ENCODE results near the gene PNLDC1. TPM values are rescaled to one million over a fixed set of nuclear protein-coding genes. Genes with fewer than 3 reads are reported as not detected.
"Not testable (repeated sequence)": the region's sequence is repeated elsewhere in the genome, so short reads cannot be mapped to it uniquely, and the experiment has no call there.

Gene PNLDC1
- polyA plus RNA-seq, 1 donor: 0.07 TPM

- DNase-seq: not testable (repeated sequence)
Observed at GRCh38 chr6:159849851-159850250, 49.8 kb downstream of the PNLDC1 start.

GRCh38 chr6:159852877-159853276, 52.8 kb downstream of the PNLDC1 start:
- no peak for DNase-seq

- DNase-seq: no peak
Observed at GRCh38 chr6:159853754-159854153, 53.7 kb downstream of the PNLDC1 start.

- no peak for DNase-seq
Observed at GRCh38 chr6:159854959-159855358, 54.9 kb downstream of the PNLDC1 start.

GRCh38 chr6:159858259-159858658, 58.2 kb downstream of the PNLDC1 start:
- DNase-seq: no peak

- DNase-seq: no peak
Observed at GRCh38 chr6:159860482-159860881, 60.4 kb downstream of the PNLDC1 start.

GRCh38 chr6:159862103-159862502, 62.0 kb downstream of the PNLDC1 start:
- no peak for DNase-seq

GRCh38 chr6:159863341-159863740, 63.3 kb downstream of the PNLDC1 start:
- DNase-seq: peak; percentile 74

- no peak for DNase-seq
Observed at GRCh38 chr6:159865226-159865920, 65.3 kb downstream of the PNLDC1 start.

- DNase-seq: no peak
Observed at GRCh38 chr6:159866286-159867247, 66.5 kb downstream of the PNLDC1 start.

Other genes with a start within 250 kb of the PNLDC1 start
- 121 TPM for gene SOD2, start 107.0 kb upstream of the PNLDC1 start, polyA plus RNA-seq (ENCODE audit: insufficient read length)
- gene WTAP, start 72.8 kb upstream of the PNLDC1 start, polyA plus RNA-seq (ENCODE audit: insufficient read length): 154 TPM
- gene ACAT2, start 38.2 kb upstream of the PNLDC1 start, polyA plus RNA-seq (ENCODE audit: insufficient read length): 46.2 TPM
- gene TCP1, start 10.7 kb upstream of the PNLDC1 start, polyA plus RNA-seq (ENCODE audit: insufficient read length): 298 TPM
- gene MRPL18, start 9.8 kb upstream of the PNLDC1 start, polyA plus RNA-seq (ENCODE audit: insufficient read length): 55.6 TPM
- gene MAS1, start 90.7 kb downstream of the PNLDC1 start, polyA plus RNA-seq (ENCODE audit: insufficient read length): 0.03 TPM
- gene IGF2R, start 168.8 kb downstream of the PNLDC1 start, polyA plus RNA-seq (ENCODE audit: insufficient read length): 77.3 TPM

All from left kidney (tissue), 2 donors.